MM.1S (cell line): Measurements from ENCODE around the gene SPINK1.

ENCODE experiments used
- DNase-seq: peaks from one replicate; pipeline ENCODE4 v3.0.0-alpha.2; 2015
- H2AFZ ChIP-seq: fragments of 300-600 bp; sonication (generic); 2 replicates; pipeline ENCODE4 v1.6.0; 2016; ENCODE audit warnings: antibody characterized with exemption, low read length
- H3F3A ChIP-seq: fragments of 300-600 bp; sonication (generic); 2 replicates; pipeline ENCODE4 v1.6.1; 2016; ENCODE audit warnings: mild to moderate bottlenecking, antibody characterized with exemption, low read length, moderate library complexity, mixed read lengths; ENCODE audit not compliant: insufficient read depth
- H3K27ac ChIP-seq: fragments of 300-600 bp; sonication (generic); 2 replicates; pipeline ENCODE4 v1.5.1; 2016; ENCODE audit warnings: mild to moderate bottlenecking, low read length
- H3K27me3 ChIP-seq: fragments of 300-600 bp; sonication (generic); replicated peaks from 2 replicates; pipeline ENCODE4 v1.6.0; 2016; ENCODE audit warnings: low read length; ENCODE audit not compliant: insufficient read depth
- H3K36me3 ChIP-seq: fragments of 300-600 bp; sonication (generic); replicated peaks from 2 replicates; pipeline ENCODE4 v1.6.1; 2016; ENCODE audit warnings: mild to moderate bottlenecking, low read length, mixed read lengths; ENCODE audit not compliant: insufficient read depth
- H3K4me1 ChIP-seq: fragments of 300-600 bp; sonication (generic); 2 replicates; pipeline ENCODE4 v1.6.1; 2016; ENCODE audit warnings: low read length, mixed read lengths
- H3K4me2 ChIP-seq: fragments of 300-600 bp; sonication (generic); 2 replicates; pipeline ENCODE4 v1.6.0; 2016; ENCODE audit warnings: low read depth, low read length
- H3K4me3 ChIP-seq: fragments of 300-600 bp; sonication (generic); 2 replicates; pipeline ENCODE4 v1.5.1; 2016; ENCODE audit warnings: low read length, mixed read lengths
- H3K79me2 ChIP-seq: fragments of 300-600 bp; sonication (generic); 2 replicates; pipeline ENCODE4 v1.6.1; 2016; ENCODE audit warnings: mixed run types, low read length, mixed read lengths
- H3K9ac ChIP-seq: fragments of 300-600 bp; sonication (generic); 2 replicates; pipeline ENCODE4 v1.6.1; 2016; ENCODE audit warnings: low read length, mixed read lengths
- H3K9me2 ChIP-seq: fragments of 300-600 bp; sonication (generic); replicated peaks from 2 replicates; pipeline ENCODE4 v1.6.1; 2016; ENCODE audit warnings: mild to moderate bottlenecking, low read length, mixed read lengths; ENCODE audit not compliant: insufficient read depth
- H3K9me3 ChIP-seq: fragments of 300-600 bp; sonication (generic); replicated peaks from 2 replicates; pipeline ENCODE4 v1.6.1; 2016; ENCODE audit warnings: mild to moderate bottlenecking, low read length, mixed read lengths; ENCODE audit not compliant: insufficient read depth
- H4K20me1 ChIP-seq: fragments of 300-600 bp; sonication (generic); 2 replicates; pipeline ENCODE4 v1.6.1; 2016; ENCODE audit warnings: mild to moderate bottlenecking, low read length, moderate library complexity, mixed read lengths; ENCODE audit not compliant: insufficient read depth
- CTCF ChIP-seq: fragments of 300-600 bp; sonication (generic); IDR thresholded peaks from 2 replicates; pipeline ENCODE4 v1.5.1; 2016; ENCODE audit warnings: antibody characterized with exemption, low read length, mixed read lengths
- EZH2 ChIP-seq: fragments of 300-600 bp; sonication (generic); optimal IDR thresholded peaks from 2 replicates; pipeline ENCODE3; 2017; ENCODE audit warnings: low read depth, mild to moderate bottlenecking, antibody characterized with exemption, low read length, mixed read lengths
- EZH2phosphoT487 ChIP-seq: fragments of 300-600 bp; sonication (generic); IDR thresholded peaks from 2 replicates; pipeline ENCODE4 v1.6.1; 2018; ENCODE audit warnings: antibody characterized with exemption, low read length

The SPINK1 gene

GRCh38 chr5:147851578-147851977, 20.1 kb upstream of the SPINK1 start:
- Histone ChIP-seq H3K4me1 (peaks cover 33% of the 10 kb centered on the region), H3F3A (no peaks in the 10 kb centered on the region), H2AFZ (no peak overlapping the region), H3K9ac (no peak overlapping the region), H3K79me2 (no peaks in the 10 kb centered on the region), H3K4me3 (no peak overlapping the region), H3K9me3 (no peaks in the 10 kb centered on the region), H3K27ac (no peak overlapping the region), H3K27me3 (no peaks in the 10 kb centered on the region), H3K9me2 (no peaks in the 10 kb centered on the region), H3K36me3 (no peaks in the 10 kb centered on the region), H4K20me1 (no peaks in the 10 kb centered on the region), H3K4me2 (no peak overlapping the region)
- DNase-seq: no peak
- TF ChIP-seq CTCF (no peak), EZH2phosphoT487 (no peak), EZH2 (no peak)

GRCh38 chr5:147849226-147849625, 17.8 kb upstream of the SPINK1 start:
- no peak overlapping the region for H3K4me2 ChIP-seq
- H3K4me3 ChIP-seq: no peak overlapping the region
- H3F3A ChIP-seq: no peaks in the 10 kb centered on the region
- no peaks in the 10 kb centered on the region for H3K79me2 ChIP-seq
- H2AFZ ChIP-seq: no peak overlapping the region
- H3K36me3 ChIP-seq: no peaks in the 10 kb centered on the region
- no peaks in the 10 kb centered on the region for H4K20me1 ChIP-seq
- H3K4me1 ChIP-seq: peaks cover 19% of the 10 kb centered on the region
- TF ChIP-seq EZH2: no peak
- no peak for TF ChIP-seq EZH2phosphoT487
- no peak for TF ChIP-seq CTCF
- no peak overlapping the region for H3K9ac ChIP-seq
- no peak overlapping the region for H3K27ac ChIP-seq
- no peaks in the 10 kb centered on the region for H3K27me3 ChIP-seq
- H3K9me3 ChIP-seq: no peaks in the 10 kb centered on the region
- no peak for DNase-seq
- no peaks in the 10 kb centered on the region for H3K9me2 ChIP-seq

GRCh38 chr5:147845618-147846017, 14.1 kb upstream of the SPINK1 start:
- Histone ChIP-seq H3K79me2 (no peaks in the 10 kb centered on the region), H3K9me3 (no peaks in the 10 kb centered on the region), H3K9me2 (no peaks in the 10 kb centered on the region), H4K20me1 (no peaks in the 10 kb centered on the region), H3K36me3 (no peaks in the 10 kb centered on the region), H3K4me3 (no peak overlapping the region), H3K27ac (no peak overlapping the region), H3F3A (no peaks in the 10 kb centered on the region), H3K4me1 (no peaks in the 10 kb centered on the region), H3K27me3 (no peaks in the 10 kb centered on the region), H2AFZ (no peak overlapping the region), H3K4me2 (no peak overlapping the region), H3K9ac (no peak overlapping the region)
- TF ChIP-seq EZH2 (no peak), EZH2phosphoT487 (no peak), CTCF (no peak)
- DNase-seq: no peak
